HG02938 (cell line): ENCODE results near the gene CAPN10.

Source experiments
- ATAC-seq: cut with Tn5 transposase; IDR thresholded peaks from one replicate; pipeline ENCODE4 v1.9.1; 2021; ENCODE audit warnings: mild to moderate bottlenecking, moderate library complexity; ENCODE audit not compliant: unreplicated experiment

Gene CAPN10

GRCh38 chr2:240636563-240637115 lies 50.1 kb downstream of the CAPN10 start:
- no peak for ATAC-seq

DNA sequence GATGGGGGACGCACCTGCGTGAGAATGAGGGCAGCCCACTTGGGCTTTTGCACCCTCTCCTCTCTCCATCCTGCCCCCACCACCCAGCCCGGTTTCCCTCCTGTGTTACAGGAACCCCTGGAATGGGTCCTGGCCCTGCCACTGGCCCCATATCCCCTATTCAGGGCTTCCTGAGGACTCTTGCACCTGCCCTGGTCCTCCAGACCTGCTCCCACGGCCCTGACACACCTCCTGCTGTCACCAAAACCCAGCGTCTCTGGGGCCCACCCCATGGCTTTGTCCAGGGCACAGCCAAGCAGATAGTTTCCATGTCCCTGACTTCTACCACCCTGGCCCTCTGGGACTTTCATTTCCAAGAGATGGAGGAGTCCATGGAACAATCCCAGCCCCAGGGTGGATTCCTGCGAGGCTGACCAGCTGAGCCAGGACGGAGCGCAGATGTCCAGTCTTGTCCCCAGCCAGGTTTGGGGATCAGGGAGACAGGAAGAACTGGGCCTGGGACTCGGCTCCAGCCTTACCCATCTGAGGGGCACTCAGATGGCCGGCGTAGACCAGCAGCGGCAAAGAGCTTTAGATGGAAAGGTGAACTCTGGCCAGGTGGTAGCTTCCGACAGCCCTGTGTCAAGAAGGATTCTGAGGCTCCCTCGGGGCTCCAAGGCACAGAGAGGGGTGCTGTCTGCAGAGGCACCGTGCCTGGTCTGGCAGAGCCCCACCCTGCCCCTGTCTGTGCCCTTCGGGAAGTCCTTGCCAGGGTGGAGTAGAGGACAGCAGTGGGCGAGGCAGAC lies 50.8 kb downstream of the CAPN10 start:
- no peak for ATAC-seq

GRCh38 chr2:240637901-240638345 lies 51.4 kb downstream of the CAPN10 start:
- ATAC-seq, result no peak

DNA sequence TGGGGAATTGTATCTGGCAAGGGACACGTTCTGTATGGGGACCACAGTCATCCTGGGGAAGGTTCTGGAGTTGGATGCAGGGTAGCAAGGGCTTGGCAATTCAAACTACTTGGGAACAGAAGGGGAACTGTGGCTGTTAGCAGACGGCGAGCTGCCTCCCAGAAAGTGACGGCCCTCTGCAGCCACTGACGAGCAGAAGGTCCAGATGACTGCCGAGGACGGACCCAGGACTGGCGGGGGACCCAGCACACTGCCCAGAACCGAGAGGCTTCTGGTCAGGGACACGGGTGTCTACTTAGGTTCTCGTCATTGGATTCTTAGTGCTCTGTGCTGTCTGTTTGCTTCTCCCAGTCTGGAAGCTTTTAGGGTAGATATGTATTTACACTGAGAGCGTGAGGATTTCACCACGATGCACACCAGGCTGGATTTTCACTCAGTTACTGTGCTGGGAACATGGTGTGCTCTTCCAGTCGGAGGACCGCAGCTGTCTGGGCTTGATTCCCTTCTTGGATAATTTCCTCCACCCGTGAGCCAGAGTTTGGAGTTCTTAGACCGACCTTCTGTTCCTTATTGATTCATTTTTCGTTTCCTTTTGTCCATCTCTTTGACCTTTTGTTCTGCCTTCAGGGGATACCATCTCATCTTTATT lies 52.1 kb downstream of the CAPN10 start:
- ATAC-seq, result no peak

DNA sequence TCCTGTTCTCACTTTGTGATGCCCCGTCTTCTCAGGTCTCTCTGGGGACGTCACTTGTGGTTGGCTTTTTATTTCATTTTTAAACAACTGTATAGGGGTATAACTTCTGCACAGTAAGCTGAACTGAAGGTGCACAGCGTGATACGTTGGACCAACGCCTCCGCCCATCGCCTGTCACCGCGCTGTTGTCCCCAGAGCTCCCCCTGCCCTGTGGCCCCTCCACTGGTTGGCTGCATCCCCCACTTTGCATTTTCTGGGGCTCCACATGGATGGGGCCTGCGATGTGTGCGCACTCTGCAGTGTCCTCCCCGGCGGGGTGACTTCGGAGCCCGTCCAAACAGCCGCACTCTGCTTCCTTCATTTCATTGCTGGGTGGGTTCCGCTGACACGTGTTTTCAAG lies 53.0 kb downstream of the CAPN10 start:
- ATAC-seq, result no peak

DNA sequence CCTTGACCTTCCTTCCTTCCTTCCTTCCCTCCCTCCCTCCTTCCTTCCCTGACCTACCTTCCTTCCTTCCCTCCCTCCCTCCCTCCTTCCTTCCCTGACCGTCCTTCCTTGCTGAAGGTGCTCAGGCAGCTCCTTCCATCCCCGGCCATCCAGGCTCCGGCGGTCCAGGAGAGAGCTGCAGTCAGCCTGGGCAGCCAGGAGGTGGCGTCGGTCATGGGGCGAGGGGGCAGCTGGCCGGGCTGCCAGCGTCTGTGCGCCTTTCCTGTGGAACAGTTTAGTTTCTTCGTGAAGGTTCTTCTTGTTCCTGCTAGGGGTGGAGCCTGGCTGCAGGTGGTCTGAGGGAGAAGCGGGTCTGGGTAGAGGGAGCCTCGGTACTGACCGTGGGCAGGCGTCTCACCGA lies 54.4 kb downstream of the CAPN10 start:
- no peak for ATAC-seq

DNA sequence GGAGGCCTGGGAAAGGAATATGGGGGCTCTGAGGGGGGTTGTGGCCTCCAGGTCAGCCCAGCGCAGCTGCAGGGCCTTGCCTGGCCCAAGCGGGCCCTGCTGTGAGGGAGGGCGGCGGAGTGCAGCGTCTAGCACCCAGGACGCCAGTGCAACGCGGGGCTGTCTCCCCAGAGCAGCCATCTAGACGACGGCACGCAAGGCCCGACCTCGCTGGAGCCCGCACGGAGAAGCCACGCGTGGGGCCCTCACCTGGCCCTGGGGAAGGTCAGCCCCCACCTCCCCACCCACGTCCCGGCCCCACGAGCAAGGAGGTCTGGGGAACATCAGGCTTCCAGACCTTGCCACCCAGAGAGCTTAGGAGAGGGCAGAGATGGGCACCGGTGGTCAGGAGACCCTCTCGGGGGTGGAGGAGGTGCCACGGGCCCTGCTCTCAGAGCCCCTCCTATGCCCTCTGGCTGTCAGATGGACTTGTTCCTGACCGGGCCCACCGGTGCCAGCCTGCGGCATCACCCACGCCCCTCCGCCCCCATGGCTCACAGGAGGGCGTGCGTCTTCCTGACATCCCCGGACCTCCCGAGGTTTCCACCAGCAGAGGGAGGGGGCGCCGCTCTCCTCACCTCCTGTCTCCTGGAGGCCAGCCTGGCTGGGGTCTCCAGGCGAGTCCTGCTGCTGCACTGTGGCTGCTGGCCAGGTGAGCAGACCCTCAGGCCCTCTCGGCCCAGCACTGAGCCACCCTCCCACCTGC lies 55.7 kb downstream of the CAPN10 start:
- no peak for ATAC-seq

GRCh38 chr2:240642806-240643092 lies 56.2 kb downstream of the CAPN10 start:
- ATAC-seq, result no peak

DNA sequence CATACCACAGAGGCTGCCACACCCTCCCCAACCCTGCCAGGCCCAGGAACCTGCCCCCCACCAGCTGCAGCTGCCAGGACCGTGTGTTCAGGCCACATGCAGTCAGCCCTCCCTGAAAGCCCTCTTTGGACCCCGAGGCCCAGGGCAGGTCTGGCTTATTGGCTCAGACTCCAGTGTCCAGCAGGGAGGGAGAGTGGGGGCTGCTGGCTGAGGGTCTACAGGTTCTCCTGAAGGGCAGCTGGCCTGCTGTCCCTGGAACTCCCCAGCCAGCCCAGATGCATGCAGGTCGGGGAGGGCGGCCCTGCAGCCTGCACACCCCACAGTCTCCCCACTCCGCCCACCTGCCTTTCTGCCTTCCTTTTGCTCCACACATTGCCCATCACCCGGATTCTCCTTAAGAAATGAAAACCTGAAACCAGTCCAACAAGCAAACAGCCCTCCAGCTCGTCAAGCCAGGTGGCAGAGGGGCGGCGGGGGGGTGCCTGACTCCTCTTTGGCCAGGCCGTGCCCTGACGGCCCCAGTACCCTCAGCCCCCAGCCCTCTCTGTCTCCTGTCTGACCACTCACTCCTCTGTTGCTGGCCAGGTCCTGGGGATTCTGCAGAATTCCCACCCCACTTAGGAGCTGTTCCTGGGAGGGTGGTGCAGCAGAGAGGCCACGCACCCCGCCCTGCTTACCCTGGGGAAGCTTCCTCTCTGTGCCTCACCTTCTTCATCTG lies 56.7 kb downstream of the CAPN10 start:
- no peak for ATAC-seq

- no peak for ATAC-seq
Measured at GRCh38 chr2:240643811-240644150, 57.2 kb downstream of the CAPN10 start.

DNA sequence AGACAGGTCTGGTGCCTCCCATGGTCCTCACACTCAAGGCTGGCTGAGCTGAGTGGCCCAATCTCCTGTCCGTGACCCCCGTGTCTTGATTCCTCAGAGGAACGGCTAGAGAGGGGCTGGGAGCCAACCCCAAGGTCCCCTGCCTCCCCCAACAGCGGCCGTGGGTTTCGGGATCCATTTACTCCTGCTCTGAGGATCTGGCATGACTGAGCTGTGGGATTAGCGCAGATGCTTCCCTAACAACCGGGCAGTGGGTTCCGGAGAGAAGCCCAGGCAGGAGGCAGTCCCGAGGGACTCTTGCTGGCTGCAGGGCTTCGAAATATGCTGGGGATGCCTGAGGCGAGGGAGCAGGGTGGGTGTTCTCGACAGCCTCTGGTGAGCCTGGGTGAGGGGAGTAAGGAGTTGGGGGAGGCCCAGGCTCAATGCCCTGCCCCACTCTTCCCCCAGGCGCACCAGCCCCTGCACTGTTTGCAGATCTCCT lies 57.7 kb downstream of the CAPN10 start:
- no peak for ATAC-seq

- no peak for ATAC-seq
Measured at GRCh38 chr2:240644859-240645301, 58.3 kb downstream of the CAPN10 start.

DNA sequence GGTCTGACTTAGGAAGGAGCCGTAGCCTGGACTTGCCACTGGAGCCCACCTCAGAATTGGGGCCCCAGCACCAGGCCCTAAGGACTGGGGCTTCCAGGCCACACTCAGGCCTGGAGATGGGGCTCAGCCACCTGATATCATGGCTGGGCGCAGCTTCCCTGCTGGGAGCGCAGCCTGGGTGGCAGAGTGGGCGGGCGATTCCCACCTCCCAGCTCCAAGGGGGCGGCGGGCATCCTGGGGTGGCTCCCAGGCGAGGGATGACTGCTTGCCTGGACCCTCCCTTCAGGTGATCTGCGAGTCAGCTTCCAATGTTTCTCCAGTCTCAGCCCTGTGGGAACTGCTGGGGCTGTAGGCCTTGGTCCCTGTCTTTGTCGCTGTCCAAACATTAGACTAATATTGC lies 58.8 kb downstream of the CAPN10 start:
- no peak for ATAC-seq

DNA sequence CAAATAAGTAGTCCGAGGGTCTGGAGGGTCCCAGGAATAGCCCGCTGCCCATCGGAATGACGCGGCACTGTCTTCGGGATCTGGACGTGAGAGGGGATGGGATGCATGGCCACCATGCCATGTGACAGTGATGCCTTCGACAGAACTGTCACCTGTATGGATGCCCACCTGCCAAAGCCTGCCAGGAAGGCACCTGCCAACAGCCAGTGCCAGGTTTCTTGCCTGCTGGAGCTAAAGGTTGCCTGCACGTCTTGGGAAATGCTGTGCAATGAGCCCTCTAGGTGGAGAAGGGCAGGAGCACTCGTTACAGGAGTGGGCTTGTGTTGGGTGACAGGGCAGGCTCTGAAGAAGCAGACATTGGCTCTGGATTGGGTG lies 59.3 kb downstream of the CAPN10 start:
- no peak for ATAC-seq

GRCh38 chr2:240646176-240646899 lies 59.8 kb downstream of the CAPN10 start:
- no peak for ATAC-seq

DNA sequence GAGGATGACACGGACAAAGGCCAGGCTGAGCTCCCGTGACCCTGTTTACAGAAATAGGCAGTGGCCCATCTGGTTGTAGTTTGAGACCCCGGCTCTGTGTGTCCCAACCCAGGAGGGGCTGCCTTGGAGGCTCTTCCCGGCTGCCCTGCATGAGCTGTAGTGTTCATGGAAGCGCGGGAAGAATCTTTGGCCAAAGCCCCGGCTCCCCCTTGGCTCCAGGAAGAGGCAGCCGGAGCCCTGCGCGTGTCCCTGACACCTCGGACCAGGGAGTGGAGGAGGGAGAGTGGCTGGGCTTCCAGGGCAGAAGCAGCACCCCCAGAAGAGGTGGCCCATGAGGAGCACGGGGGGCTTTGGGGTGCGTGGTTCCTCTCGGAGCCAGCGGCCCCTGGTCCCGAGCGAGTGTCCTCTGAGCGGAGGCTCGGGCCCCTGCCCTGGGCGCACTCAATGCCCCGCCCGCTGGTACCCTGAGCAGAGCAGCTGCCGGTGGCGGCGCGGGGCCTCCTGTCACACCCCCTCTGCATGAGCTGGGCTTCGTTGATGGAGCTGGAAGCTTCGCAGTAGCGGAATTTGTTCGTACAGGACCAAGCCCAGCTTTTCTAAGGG lies 60.5 kb downstream of the CAPN10 start:
- ATAC-seq, result no peak

DNA sequence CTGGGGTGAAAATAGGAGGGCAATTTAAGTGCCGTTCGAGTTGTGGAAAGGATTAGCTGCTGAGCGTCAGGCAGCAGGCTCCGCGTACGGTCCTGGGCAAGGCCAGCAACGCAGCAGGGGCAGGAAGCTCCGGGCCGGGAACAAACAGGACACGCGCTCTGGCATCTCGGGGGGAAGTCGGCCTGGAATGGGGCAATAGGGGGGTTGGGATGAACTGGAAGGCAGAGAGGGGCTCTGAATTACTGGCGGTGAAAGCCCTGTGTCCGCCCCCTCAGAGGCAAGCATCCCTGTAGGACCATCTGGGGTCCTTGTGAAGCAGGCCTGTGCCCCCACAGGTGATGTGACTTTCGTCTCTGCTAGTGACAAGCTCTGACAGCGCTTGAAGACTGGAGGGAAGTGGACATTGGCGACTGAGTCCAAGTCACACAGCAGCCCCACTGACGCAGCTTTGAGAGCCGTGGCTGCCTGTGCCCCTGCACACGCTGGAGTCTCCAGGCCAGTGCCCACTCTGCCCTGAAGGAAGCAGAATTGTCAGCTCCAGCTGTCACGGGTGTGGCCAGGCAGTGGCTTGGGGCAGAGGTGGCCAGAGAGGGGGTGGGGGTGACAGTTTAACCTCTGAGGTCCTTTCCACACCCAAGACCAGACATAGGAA lies 61.1 kb downstream of the CAPN10 start:
- ATAC-seq, result no peak

- no peak for ATAC-seq
Measured at GRCh38 chr2:240648155-240648649, 61.7 kb downstream of the CAPN10 start.
